Subcutaneous adipose tissue (tissue), 4 donors: Measurements from ENCODE around the gene PRKAG2. TPM values are rescaled to one million over a fixed set of nuclear protein-coding genes. Genes with fewer than 3 reads are reported as not detected.

Source experiments
- total RNA-seq, 4 donors: library from RNA; depleted of rRNA; stranded (reverse); fragments of >200 nt; gene quantifications; one replicate each; pipeline ENCODE4 v1.1.0, GENCODE V29; 2016
- TF ChIP-seq, protein P1 (sequence below): fragments of 450-650 bp; IDR thresholded peaks from one replicate; pipeline ENCODE4 v1.5.1; 2016; ENCODE audit warnings: low read depth, mild to moderate bottlenecking, control low read depth, antibody characterized with exemption, moderate library complexity

PRKAG2 gene
- total RNA-seq, 4 donors from 2014 or later, result 47.1 to 77.6 (median 67.6) TPM

- TF ChIP-seq, protein P1, sequence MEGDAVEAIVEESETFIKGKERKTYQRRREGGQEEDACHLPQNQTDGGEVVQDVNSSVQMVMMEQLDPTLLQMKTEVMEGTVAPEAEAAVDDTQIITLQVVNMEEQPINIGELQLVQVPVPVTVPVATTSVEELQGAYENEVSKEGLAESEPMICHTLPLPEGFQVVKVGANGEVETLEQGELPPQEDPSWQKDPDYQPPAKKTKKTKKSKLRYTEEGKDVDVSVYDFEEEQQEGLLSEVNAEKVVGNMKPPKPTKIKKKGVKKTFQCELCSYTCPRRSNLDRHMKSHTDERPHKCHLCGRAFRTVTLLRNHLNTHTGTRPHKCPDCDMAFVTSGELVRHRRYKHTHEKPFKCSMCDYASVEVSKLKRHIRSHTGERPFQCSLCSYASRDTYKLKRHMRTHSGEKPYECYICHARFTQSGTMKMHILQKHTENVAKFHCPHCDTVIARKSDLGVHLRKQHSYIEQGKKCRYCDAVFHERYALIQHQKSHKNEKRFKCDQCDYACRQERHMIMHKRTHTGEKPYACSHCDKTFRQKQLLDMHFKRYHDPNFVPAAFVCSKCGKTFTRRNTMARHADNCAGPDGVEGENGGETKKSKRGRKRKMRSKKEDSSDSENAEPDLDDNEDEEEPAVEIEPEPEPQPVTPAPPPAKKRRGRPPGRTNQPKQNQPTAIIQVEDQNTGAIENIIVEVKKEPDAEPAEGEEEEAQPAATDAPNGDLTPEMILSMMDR, result no peak
Observed at GRCh38 chr7:151743481-151743983, 133.4 kb downstream of the PRKAG2 start.

DNA sequence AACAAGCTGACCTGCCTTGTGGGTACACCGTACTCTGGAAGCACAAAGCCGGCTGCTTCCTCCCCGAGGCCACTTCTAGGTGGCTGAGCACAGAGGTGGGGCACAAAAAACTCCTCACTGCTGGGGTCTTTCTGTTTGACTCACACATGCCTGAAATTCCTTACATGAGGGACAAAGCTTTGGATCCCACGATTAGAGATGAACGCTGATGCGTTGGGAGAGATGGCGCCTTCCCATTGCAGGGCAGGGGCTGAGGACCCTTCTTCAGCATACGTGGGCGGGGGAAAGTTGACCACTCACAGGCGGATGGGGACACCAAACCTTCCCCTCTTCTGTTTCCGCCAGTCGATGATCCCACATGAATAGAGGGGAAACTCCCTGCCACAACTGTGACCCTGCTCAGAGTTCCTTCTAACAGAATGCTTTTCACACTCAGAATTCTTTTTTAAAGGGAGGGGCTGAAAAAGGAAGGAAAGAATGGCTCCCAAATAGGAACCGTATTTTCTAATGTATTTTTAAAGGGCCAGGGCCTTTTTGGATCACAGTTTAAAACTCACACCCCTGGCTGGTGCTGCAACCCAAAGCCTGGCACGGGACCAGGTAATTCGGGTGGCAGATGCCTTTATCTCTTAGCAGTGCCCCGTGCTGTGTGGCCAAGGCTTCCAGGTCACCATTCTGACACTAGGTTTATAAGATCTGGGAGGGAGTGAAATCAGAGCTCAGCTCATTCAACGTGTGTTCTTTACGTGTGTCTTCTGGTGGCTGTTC lies 134.0 kb downstream of the PRKAG2 start:
- TF ChIP-seq, protein P1, result no peak

GRCh38 chr7:151741585-151741984 lies 135.3 kb downstream of the PRKAG2 start:
- TF ChIP-seq, protein P1, result no peak

- TF ChIP-seq, protein P1, result no peak
Observed at GRCh38 chr7:151740081-151740851, 136.6 kb downstream of the PRKAG2 start.

DNA sequence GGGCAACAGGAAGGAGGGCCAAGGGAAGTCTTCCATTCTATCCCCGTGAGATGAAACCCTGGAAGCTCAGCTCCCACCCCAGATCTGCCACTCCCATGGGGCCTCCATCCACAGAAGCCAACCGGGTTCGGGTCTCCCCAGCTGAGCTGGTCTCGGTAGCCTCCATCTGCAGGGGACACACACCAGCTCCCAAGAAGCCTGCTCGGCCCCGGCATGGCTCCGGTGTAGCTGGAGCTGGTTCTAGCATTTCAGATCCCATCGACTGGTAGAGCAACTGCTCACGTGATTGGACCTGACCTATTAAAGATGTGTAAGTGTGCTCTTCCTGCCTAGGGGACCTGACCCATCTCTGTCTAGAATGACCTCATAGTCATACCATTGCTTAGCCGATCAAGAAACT lies 138.0 kb downstream of the PRKAG2 start:
- TF ChIP-seq, protein P1, result no peak

- TF ChIP-seq, protein P1, result no peak
Observed at GRCh38 chr7:151736403-151736909, 140.5 kb downstream of the PRKAG2 start.

- TF ChIP-seq, protein P1, result no peak
Observed at GRCh38 chr7:151735851-151736402, 141.0 kb downstream of the PRKAG2 start.
